Body of pancreas (tissue), 4 donors: ENCODE data around the gene GIMAP6. TPM values are rescaled to one million over a fixed set of nuclear protein-coding genes. Genes with fewer than 3 reads are reported as not detected.
"Not testable (repeated sequence)": the region's sequence is repeated elsewhere in the genome, so short reads cannot be mapped to it uniquely, and the experiment has no call there.

Experiments used
- ATAC-seq: fragments of 150-250 bp; one replicate; pipeline ENCODE4 v1.9.1; 2016
- DNase-seq, 4 donors: peaks; one replicate each; pipeline ENCODE4 v3.0.0-alpha.2; 2019
- H3K27ac ChIP-seq, 4 donors: fragments of 200-600 bp; sonication (generic); 1 replicate in 3 of 4; 2 replicates in 1 of 4; pipeline versions ENCODE4 v1.5.1 to v1.6.1; 2016 to 2019; ENCODE audit warnings: mild to moderate bottlenecking in 1 of 4, mixed read lengths in 1 of 4, moderate library complexity in 1 of 4
- H3K27me3 ChIP-seq, 2 donors: fragments of 200-600 bp; sonication (generic); one replicate each; pipeline ENCODE4 v1.6.0; 2016; ENCODE audit warnings: mild to moderate bottlenecking in 1 of 2
- H3K36me3 ChIP-seq, 2 donors: fragments of 200-600 bp; sonication (generic); replicated peaks in 1 of 2; 2 replicates each; pipeline ENCODE4 v1.5.1; 2016; ENCODE audit warnings: low read depth in 2 of 2; ENCODE audit not compliant: insufficient read depth in 1 of 2
- H3K4me1 ChIP-seq: fragments of 200-600 bp; sonication (generic); one replicate; pipeline ENCODE4 v1.6.0; 2016
- H3K4me3 ChIP-seq, 2 donors: fragments of 200-600 bp; sonication (generic); 1 replicate in 1 of 2; 2 replicates in 1 of 2; pipeline ENCODE4 v1.5.1; 2016 to 2019
- H3K9me3 ChIP-seq, 3 donors: fragments of 200-600 bp; sonication (generic); 1 replicate in 2 of 3; 2 replicates in 1 of 3; pipeline ENCODE4 v1.5.1; 2016
- CTCF ChIP-seq, 7 experiments: fragments of 450-650 bp in 4 of 7; fragments of 200-600 bp in 3 of 7; sonication (generic) in 3 of 7; IDR thresholded peaks; one replicate each; pipeline ENCODE4 v1.5.1; 2016 to 2019; ENCODE audit warnings: antibody characterized with exemption in 7 of 7
- POLR2A ChIP-seq, 3 donors: fragments of 450-650 bp; IDR thresholded peaks; one replicate each; pipeline ENCODE4 v1.6.1; 2016; ENCODE audit warnings: antibody characterized with exemption in 3 of 3, mild to moderate bottlenecking in 2 of 3
- WGBS, 2 donors: methylation state at CpG; one replicate each; pipeline ENCODE4 v1.1.5; 2017; 5-methylcytosine and 5-hydroxymethylcytosine counted together
- intact Hi-C: fragments of 100-400 bp; cut with DNase I; formaldehyde crosslinking; loops from one replicate; pipeline ENCODE4 v1.15.1; 2023
- total RNA-seq, 2 donors: library from RNA; depleted of rRNA; stranded (reverse); fragments of >200 nt; gene quantifications; one replicate each; pipeline ENCODE4 v1.1.0, GENCODE V29; 2016

Gene GIMAP6
- total RNA-seq: 10 to 100 TPM in 1 of 2 donors, 1 to 10 TPM in 1; 8.6 to 10.6 TPM

GRCh38 chr7:150631866-150632864 lies at the start of gene GIMAP6:
GIMAP6 (minus strand) TSS chr7:150632385; CDS start chr7:150630142, 2,243 bp downstream.
- no peak within 1 kb of the TSS for H3K4me3 ChIP-seq
- ATAC-seq: peak; percentile 33

DNA sequence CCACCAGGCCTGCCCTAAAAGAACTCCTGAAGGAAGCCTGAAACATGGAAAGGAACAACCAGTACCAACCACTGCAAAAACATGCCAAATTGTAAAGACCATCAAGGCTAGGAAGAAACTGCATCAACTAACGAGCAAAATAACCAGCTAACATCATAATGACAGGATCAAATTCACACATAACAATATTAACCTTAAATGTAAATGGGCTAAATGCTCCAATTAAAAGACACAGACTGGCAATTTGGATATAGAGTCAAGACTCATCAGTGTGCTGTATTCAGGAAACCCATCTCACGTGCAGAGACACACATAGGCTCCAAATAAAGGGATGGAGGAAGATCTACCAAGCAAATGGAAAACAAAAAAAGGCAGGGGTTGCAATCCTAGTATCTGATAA lies 48.2 kb upstream of the GIMAP6 start:
- H3K27ac ChIP-seq, ATAC-seq, H3K9me3 ChIP-seq, H3K27me3 ChIP-seq, H3K4me1 ChIP-seq, intact Hi-C loops, H3K36me3 ChIP-seq, DNase-seq, H3K4me3 ChIP-seq: not testable (repeated sequence)
- WGBS, 2 donors: 65 to 83% methylated on average over 2 of the region's 2 CpGs

More at GRCh38 chr7:150631866-150632864, at the start of gene GIMAP6:
- Histone ChIP-seq H3K27me3 (no peaks in the 10 kb centered on the region), H3K9me3 (no peaks in the 10 kb centered on the region), H3K4me1 (no peaks in the 10 kb centered on the region), H3K36me3 (no peaks in the 10 kb centered on the region), H3K27ac (peak within 1 kb of the TSS in 2 of 4 donors; percentile 37 to 38)
- DNase-seq: peak in 1 of 4 donors; percentile 21
- no peak for TF ChIP-seq CTCF (IDR thresholded peaks at IDR 0.05)
- TF ChIP-seq POLR2A (IDR thresholded peaks at IDR 0.05): no peak
- WGBS, 2 donors: 59 to 72% methylated on average over 9 of the region's 9 CpGs
- intact Hi-C loops: no loop called here

DNA sequence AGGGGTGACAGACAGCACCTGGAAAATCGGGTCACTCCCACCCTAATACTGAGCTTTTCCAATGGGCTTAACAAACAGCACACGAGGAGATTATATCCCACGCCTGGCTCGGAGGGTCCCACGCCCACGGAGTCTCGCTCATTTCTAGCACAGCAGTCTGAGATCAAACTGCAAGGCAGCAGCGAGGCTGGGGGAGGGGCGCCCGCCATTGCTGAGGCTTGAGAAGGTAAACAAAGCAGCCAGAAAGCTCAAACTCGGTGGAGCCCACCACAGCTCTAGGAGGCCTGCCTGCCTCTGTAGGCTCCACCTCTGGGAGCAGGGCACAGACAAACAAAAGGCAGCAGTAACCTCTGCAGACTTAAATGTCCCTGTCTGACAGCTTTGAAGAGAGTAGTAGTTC lies 46.4 kb upstream of the GIMAP6 start:
- intact Hi-C loops, H3K4me3 ChIP-seq, H3K36me3 ChIP-seq, H3K9me3 ChIP-seq, H3K27me3 ChIP-seq, H3K4me1 ChIP-seq, ATAC-seq, DNase-seq, H3K27ac ChIP-seq: not testable (repeated sequence)
- WGBS, 2 donors: 72 to 76% methylated on average over 11 of the region's 11 CpGs

DNA sequence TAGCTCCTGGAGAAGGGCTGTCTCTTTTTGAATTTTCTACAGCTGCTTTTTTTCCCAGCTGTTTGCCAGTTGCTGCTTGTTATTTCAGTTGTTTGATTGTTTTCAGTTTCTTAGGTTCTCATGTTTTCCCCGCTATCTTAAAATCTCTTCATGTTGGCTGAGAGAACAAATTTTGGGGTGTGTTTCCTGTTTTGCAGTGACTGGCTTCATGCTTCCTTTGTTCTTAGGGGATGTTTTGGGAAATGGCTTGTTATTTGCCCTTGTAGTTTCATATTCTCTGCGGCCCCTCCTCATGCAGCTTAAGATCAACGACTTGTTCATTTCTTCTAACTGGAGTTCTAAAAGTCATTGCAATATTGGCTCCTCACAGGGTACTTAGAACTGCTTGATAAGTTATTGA lies 44.7 kb upstream of the GIMAP6 start:
- DNase-seq, H3K4me3 ChIP-seq, H3K27me3 ChIP-seq, ATAC-seq, H3K4me1 ChIP-seq, H3K36me3 ChIP-seq, H3K9me3 ChIP-seq, intact Hi-C loops: not testable (repeated sequence)
- 40 to 60% methylated on average over 3 of the region's 3 CpGs for WGBS, 2 donors
- H3K27ac ChIP-seq: peak overlapping the region in 1 of 4 donors; percentile 37

GRCh38 chr7:150676276-150676675 lies 44.1 kb upstream of the GIMAP6 start:
- H3K4me3 ChIP-seq, H3K36me3 ChIP-seq, intact Hi-C loops, H3K4me1 ChIP-seq, H3K9me3 ChIP-seq, H3K27me3 ChIP-seq, ATAC-seq: not testable (repeated sequence)
- DNase-seq: peak in 1 of 4 donors; percentile 26
- peak overlapping the region in 1 of 4 donors; percentile 37 for H3K27ac ChIP-seq

- Histone ChIP-seq H3K27ac (no peak overlapping the region), H3K4me1 (no peaks in the 10 kb centered on the region), H3K27me3 (no peaks in the 10 kb centered on the region), H3K9me3 (no peaks in the 10 kb centered on the region), H3K4me3 (no peak overlapping the region), H3K36me3 (no peaks in the 10 kb centered on the region)
- TF ChIP-seq POLR2A (IDR thresholded peaks at IDR 0.05) (no peak), CTCF (IDR thresholded peaks at IDR 0.05) (no peak)
- intact Hi-C loops: no loop called here
- ATAC-seq (no peak), DNase-seq (no peak)
- 62 to 65% methylated on average over 2 of the region's 2 CpGs for WGBS, 2 donors
Measured at GRCh38 chr7:150675714-150676113, 43.5 kb upstream of the GIMAP6 start.

DNA sequence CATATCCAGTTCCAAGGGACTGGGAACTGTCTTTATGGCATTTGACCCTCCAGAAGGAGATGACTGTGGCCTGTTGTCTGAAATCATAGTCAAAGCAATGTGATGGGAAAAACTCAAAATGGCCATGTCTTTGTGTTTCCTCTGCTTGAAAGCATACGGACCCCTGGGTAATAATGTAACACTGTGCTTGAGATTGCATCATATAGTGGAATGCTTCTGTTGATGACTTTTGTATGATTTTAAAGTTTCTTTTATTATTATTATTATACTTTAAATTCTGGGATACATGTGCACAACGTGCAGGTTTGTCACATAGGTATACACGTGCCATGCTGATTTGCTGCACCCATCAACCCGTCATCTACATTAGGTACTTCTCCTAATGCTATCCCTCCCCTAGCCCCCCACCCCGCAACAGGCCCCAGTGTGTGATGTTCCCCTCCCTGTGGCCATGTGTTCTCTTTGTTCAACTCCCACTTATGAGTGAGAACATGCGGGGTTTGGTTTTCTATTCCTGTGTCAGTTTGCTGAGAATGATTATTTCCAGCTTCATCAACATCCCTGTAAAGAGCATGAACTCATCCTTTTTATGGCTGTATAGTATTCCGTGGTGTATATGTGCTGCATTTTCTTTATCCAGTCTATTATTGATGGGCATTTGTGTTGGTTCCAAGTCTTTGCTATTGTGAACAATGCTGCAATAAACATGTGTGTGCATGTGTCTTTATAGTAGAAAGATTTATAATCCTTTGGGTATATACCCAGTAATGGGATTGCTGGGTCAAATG lies 39.8 kb upstream of the GIMAP6 start:
- H3K27ac ChIP-seq, H3K4me3 ChIP-seq, H3K27me3 ChIP-seq, DNase-seq, H3K36me3 ChIP-seq, intact Hi-C loops, H3K4me1 ChIP-seq, H3K9me3 ChIP-seq, ATAC-seq: not testable (repeated sequence)
- 71 to 78% methylated on average over 7 of the region's 7 CpGs for WGBS, 2 donors
